GM18498 (cell line): ENCODE results near the gene COL4A3.
"Not testable (repeated sequence)": the region's sequence is repeated elsewhere in the genome, so short reads cannot be mapped to it uniquely, and the experiment has no call there.

Experiments
- ATAC-seq: cut with Tn5 transposase; IDR thresholded peaks from one replicate; pipeline ENCODE4 v1.9.1; 2021; ENCODE audit warnings: mild to moderate bottlenecking, moderate library complexity; ENCODE audit not compliant: unreplicated experiment

The COL4A3 gene

DNA sequence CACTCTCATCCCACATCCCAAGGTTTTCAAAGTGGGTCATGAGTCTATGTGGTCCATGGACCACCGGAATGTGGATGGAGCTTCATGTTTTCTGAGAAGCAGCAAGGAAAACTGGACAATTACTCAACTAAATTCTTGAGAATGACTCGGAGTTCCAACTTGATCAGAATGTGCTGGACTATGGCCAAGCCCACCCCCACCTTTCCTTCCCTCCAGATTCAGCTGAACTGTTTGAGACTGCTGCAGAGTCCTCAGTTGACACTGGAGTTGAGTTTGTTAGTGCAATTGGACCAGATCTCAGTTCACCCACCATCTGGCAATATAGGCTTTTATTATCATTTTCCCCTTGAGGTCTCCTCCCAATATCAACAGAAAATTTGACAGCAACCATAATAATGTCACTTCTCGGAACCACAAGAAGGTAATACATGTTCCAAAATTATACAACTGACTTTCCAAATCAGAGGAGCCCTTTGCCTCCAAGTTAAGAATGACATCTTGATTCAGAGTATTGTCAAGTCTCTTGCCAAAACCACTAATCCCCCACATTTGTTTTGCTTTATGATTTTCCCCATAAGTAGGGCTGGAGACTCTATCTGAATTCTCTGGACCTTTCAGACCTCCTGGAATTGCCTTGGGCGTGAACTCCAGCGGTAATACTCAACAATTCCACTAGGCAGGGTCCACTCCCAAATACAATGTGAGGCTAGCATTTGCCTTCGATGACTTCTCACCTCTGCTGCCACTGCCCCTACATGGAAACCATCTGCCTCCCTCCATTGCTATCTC is 9.2 kb upstream of the COL4A3 start:
- ATAC-seq: no peak

DNA sequence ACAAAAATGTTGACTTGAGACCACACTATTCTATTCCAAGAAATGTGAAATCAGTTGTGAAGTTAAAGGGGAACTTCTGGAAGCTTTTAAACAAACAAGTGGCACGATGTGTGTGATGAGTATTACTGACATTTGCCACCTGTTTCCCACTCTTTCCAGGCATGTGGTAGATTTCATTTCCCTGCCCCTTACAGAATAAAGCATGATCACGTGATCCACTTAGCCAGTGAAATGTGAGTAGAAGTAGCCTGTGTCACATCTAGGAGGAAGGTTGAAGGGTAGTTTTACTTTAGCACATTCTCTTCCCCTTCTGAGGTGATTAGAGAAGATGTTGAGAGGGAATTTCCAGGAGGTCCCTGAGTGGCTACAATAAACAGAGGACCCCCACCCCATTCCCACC is 4.3 kb upstream of the COL4A3 start:
- ATAC-seq: no peak

DNA sequence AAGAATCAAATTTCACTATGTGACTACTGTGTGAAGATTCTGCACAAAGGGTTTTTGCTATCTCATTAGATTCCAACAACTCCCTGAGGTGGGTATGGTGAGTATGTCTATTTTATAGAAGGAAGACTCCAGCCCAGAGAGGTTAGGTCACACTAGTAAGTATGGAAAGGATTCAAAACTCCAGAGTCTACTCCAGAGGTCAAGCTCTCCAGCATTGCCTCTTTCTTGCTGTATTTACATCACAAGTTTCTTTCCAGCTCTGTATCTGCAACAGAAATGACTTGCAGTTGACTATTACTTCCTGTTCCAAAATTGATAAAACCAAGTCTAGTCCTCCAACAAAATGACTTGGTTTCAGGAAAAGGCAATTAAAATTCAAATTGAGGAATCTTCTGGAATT is 2.5 kb upstream of the COL4A3 start:
- ATAC-seq: no peak

DNA sequence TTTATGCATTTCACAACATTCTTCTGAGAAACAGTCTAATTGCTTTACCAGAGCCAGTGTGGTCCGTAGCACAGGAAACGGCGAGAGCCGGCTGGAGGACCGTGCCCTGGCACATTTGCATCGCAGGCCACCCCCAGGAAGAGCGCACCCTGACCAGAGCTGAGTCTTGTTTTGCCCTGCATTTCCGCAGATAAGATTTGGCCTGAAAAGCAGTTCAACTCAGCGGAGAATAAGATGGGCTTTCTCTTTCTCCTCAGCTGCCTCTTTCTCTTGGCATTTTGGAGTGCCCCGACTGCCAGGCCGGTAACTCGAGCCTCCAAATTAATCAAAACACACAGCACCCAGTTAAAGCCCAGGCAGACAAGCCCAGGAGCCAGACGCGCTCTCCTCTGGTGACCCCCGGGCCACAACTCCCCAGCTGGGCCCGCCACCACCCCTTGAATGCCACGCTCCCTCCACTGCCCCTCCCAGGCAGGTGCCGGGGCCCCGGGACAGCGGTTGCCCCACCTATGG is 883 bp upstream of the COL4A3 start:
- peak; percentile 80 for ATAC-seq

DNA sequence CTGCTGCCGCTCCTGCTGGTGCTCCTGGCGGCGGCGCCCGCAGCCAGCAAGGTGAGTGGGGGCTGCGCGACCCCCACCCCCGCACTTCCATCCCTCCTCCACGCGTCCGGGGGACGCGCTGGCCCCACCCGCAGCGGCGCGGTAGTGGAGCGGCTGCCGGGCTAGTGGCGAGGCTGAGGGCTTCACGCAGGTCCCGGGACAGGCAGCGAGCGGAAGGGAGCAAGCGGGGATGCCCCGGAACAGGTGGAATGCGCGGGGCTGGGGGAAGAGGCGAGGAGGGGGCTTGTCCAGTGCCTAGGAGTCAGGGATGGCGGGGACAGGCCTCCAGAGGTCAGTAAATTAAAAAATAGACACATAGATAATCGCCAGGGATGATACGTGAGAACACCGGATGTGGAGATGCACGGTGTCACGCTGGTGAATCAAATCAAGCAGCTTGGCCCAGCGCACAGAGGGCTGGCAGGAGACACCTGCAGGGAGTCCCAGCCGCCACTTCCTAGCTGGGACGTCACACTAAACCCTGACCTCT is 403 bp downstream of the COL4A3 start:
- peak; percentile 62 for ATAC-seq

DNA sequence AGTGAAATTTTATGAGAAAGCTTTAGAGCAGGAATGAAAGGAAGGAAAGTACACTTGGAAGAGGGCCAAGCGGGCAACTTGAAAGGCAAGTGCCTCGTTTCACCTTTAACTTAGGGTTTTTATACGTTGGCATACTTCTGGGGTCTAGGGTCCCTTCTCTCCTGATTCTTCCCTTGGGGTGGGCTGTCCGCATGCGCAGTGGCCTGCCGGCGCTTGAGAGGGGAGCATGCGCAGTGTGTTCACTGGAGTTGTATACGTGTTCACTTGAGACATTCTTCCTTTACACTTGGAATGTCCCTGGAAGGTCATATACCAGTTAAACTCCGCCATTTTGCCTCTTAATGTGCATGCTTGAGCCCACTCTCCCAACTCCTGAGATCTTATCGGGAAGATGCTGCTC is 7.4 kb downstream of the COL4A3 start:
- not testable (repeated sequence) for ATAC-seq

DNA sequence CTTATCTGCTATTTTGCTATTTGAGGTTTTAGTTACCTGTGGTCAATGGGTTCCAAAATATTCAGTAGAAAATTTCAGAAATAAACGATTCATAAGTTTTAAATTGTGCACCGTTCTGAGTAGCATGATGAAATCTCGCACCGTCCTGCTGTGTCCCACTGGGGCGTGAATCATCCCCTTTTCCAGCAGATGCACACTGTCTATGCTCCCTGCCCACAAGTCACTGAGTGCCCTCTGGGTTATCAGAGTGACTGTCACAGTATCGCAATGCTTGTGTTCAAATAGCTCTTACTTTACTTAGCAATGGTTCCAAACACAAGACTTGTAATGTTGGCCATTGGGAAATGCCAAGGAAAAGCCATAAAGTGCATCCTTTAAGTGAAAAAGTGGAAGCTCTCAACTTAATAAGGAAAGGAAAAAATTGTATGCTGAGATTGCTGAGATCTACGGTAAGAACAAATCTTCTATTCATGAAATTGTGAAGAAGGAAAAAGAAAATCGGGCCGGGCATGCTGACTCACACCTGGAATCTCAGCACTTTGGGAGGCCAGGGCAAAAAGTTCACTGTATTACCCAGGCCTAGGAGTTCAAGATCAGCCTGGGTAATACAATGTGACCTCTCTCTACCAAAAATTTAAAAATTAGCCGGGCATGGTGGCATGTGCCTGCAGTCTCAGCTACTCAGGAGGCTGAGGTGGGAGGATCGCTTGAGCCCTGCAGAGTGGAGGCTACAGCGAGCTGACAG is 13.3 kb downstream of the COL4A3 start:
- ATAC-seq: no peak

DNA sequence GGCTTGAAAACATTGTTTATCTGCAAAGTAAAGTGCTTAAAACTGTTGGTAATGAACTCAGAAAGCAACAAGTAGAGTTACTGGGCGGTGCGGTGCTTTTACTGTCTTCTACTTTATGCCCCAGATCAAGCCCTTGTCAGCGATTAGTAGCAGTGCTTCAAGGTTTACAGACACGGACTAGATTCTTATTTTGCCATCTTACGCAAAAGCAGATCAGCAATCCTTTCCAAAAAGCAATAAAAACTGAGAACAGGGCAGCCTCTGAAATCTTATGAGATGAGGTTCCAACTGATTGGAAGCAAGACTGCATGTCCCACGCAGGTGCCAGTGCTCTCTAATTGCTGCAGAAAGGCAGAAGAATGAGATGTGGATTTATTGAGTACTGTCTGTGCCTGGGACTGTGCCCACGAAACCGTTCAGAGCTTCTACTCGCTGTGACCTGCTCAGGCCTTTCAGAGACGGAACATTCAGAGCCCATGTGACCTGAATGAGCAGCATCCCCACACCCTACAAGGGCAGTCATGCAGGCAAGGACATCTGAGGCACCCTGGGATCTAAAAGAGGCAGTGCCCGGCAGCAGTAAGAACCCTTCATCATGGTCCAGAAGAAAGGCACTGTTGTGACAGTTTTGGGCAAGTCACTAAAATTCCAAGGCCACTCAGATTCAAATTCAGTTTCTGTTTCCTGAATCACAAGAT is 15.7 kb downstream of the COL4A3 start:
- no peak for ATAC-seq

DNA sequence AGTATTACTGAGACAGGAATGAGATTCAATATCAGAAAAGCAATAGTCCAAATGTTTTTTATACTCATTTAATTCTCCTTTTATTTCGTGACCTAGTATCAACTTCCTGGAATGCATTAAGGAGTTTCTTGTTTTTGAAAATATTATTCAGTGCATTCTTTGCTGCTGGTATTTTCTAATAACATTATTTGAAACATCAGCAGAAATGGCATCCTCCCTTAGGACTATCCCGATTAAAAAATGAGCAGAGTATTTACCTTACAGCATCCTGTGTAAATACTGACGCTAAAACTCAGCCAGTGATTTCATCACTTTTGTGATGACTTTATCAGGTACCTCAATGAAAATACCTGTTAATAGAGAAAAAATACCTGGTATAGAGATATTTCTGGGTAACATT is 16.3 kb downstream of the COL4A3 start:
- ATAC-seq: no peak

DNA sequence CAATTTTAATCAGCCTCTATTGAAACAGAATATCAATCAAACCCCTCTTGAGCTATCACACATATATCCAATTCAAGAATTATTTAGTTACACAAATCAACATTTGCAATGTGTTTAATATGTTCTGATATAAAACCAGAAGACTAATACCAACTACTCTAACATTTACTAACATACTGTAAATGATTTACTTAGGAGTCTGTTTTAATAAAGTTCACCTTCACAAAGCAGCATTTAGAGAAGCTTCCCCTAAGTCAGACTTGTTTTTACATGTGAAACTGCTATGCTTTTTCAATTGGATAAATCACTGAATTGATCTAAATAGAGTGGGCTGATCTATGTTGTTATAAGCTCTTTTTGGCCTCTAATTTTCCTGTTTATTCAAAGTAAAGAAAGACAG is 18.3 kb downstream of the COL4A3 start:
- no peak for ATAC-seq

DNA sequence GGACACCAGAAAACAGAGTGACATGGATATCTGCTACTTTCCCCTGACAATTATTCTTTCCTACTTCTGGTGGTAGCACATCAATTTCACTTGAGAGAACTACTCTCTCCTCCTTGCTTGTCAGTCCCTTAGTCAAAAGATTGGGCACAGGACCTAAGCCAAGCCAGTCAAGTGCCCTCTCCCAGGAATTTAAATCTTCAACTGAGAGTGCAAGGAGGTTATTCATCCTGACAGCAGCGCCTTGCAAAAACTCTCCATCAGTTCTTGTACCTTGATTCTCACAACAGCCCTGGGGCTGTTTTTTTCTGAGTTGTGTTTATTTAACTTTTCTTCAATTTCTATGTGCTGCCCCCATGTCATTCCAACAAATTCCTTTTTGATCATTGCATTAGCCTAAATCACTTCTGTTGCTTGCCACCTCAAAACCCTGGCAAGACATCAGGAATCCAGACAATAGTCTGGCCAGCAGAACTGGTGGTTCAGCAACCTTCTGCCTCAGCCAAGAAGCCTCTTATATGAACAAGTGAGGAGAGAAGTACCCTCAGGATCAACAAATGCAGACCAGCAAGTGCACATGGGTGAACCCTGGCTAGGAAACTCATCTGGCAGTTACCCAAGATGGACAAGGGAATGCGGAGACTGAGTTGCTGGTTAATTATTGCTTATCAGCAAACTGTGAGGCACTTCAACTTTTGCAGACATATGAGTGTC is 19.4 kb downstream of the COL4A3 start:
- ATAC-seq: no peak

DNA sequence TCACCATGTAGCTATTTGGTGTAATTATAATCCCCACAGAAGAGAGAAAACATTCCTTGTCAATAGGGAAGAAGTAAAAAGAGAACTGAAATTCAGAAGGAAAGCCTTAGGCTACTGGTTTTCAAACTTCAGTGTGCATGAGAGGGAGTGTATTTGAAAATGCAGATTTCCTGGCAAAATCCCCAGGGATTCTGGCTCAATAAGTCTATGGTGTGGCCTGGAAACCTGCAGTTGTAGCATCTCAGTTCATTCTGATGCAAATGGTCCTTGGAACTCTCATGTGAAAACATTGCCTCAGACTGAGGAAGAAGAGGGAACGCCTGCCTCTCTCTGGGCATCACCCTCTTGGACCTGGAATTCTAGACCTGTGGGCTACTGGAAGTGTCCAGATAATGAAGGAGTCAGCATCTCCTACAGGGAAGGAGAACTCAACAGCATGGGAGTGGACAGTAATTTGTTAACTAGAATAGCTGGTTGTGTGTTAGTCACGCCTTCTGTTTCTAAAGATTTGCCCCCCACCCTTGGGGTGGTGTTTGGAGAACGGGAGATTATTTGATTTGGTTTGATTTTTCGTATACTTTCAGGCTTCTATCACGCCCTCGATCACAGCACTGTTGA is 21.3 kb downstream of the COL4A3 start:
- no peak for ATAC-seq

DNA sequence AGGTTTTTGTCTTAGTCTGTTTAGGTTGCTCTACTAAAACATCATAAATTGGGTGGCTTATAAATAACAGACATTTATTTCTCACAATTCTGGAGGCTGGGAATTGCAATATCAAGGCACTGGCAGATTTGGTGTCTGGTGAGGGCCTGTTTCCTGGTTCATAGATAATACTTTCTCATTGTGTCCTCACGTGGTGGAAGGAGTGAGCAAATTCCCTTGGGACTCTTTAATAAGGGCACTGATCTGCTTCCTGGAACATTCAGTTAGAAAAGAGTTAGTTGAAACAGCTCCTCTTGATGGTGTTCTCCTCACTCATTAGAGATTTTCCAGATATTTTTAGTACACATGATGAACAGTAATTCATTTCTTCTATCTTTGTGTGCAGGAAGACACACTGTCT is 22.3 kb downstream of the COL4A3 start:
- ATAC-seq: no peak

DNA sequence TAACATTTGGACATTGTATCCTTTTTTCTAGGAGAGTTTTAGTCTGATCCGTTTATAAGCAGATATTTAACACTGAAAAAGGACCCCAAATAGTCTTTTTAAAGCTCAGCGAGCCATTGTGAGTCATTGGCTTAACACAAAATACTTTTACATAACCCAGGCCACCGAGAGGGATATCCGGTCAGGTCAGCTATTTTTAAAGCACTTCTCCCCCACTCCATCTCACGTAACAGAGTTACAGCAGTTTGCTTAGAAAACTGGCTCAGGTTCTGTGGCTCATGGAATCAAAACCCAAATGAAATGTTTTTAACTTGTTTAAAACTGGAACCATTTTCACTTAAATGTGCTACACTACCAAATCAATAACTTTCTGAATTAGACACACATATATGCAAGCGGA is 23.9 kb downstream of the COL4A3 start:
- ATAC-seq: peak; percentile 81

DNA sequence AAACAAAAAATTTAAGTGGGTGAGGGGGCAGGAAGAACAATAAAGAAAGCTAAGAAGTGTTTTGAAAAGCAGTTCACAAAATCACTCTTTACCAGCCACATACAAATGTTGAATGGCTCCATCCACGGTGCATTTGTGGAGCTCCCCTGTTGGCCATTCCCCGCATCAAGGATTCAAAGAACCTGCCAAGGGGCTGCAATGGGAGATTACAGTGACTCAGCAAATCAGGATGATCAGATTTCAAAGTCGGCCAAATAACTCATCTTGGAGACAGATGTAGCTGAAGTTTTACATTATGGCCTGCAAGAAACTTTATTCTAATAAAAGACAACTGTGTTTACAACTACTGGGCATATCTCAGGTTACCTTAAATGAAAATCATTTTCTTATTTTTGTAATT is 26.9 kb downstream of the COL4A3 start:
- ATAC-seq: no peak

DNA sequence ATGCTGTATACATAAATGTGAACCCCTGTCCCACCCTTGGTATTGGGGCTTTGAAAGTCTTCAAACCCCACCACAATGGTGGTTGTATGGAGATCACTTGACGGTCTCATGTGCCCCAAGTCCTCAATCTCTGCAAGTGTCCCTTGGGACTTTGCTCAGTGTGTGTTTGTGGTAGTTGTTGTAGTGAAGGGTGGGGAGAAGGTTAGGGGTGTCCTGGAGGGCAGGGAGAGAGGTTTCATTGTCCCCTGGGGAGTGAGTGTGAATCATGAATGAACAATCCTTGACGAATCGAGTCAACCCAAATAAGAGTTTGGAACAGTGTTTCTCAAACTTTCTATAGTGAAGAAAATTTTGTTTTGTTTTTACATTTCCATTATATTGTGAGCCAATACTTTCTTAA is 28.1 kb downstream of the COL4A3 start:
- ATAC-seq: no peak

DNA sequence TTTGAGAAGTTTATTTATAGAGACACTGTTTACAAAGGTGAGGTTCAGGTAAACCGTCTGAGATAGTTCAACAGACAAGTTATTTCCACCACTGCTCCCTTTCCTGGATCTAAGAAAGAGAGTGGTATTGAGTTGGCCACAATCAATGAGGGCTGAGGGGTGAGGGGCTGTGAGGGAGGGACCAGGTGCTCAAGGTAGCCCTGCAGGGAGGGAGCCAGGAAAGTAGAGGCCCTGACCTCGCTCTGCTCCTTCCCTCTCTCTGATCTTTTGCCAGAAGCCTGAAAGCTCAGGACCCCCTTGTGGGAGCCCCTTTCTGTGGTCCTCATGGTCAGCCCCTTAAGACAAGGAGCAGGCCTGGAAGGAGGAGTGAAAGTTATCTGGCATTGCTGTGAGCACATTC is 29.8 kb downstream of the COL4A3 start:
- no peak for ATAC-seq

DNA sequence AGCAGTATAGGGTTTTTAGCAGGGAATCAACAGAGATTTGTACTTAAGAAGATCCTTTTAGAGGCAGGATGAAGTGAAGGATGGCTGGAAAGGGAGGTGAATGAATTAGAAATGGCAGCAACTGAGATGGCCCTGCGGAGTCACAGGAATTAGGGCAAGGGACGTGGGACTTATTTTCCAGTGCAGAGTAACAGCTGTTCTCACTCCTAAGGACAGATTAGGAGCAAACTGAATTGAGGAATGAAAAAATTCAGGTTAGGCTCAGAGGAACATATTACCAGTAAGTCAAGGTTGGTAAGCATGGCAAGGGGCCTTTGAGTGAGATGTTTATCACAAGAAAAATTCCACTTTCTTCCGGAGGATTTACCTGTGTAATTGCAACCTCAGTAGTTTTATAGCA is 34.4 kb downstream of the COL4A3 start:
- no peak for ATAC-seq

DNA sequence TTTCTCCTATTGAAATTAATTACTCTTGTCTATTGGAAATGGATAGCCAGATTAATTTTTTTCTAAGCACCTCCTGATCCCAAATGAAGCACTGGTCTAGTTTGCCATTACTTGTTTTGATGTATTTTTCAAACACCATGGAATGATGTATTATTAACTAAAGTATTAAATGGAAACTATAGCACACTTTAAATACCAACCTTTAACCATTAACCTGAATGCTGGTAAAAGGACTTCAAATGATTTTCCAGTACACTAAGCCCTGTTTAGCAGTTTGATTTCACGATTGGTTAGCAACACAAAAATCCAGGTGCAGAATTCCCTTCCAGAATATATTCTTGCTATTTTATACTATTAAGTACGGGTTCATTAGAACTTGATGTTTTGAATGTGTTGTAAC is 37.3 kb downstream of the COL4A3 start:
- no peak for ATAC-seq

DNA sequence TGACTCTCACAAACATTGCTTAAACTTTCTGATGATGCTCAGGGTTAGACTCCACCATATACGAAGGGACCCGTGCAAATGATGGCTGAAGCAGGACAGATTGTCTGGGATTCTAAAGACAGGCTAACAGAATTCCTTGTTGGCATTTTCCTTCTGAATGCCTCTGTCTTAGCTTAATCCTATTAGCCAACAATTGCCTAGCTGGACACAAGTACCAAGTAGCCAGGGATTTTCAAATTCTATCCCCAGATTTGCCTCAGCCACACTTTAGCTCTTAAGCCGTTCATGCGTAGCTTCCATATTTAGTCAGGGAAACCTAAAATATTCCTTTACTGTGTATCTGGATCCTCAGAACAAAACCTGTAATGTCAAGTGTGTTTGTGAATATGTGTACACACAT is 40.0 kb downstream of the COL4A3 start:
- ATAC-seq: no peak
